HCEC 1CT (cell line): ENCODE results near the gene TULP1.

Source experiments
- DNase-seq: peaks from one replicate; pipeline ENCODE4 v3.0.0-alpha.2; 2017

Gene TULP1

GRCh38 chr6:35481226-35481625 is 31.5 kb downstream of the TULP1 start:
- DNase-seq = no peak

GRCh38 chr6:35480176-35480575 is 32.5 kb downstream of the TULP1 start:
- DNase-seq = no peak

- no peak for DNase-seq
Measured at GRCh38 chr6:35478259-35478658, 34.4 kb downstream of the TULP1 start.

- no peak for DNase-seq
Measured at GRCh38 chr6:35477551-35478179, 35.0 kb downstream of the TULP1 start.

GRCh38 chr6:35477028-35477427 is 35.7 kb downstream of the TULP1 start:
- DNase-seq = no peak

- DNase-seq = no peak
Measured at GRCh38 chr6:35476004-35476403, 36.7 kb downstream of the TULP1 start.

GRCh38 chr6:35475573-35475972 is 37.1 kb downstream of the TULP1 start:
- no peak for DNase-seq

GRCh38 chr6:35474942-35475570 is 37.6 kb downstream of the TULP1 start:
- DNase-seq = no peak

GRCh38 chr6:35474131-35474941 is 38.4 kb downstream of the TULP1 start:
- DNase-seq = no peak

GRCh38 chr6:35473850-35474130 is 38.9 kb downstream of the TULP1 start:
- no peak for DNase-seq

GRCh38 chr6:35473075-35473849 is 39.4 kb downstream of the TULP1 start:
- no peak for DNase-seq

GRCh38 chr6:35471836-35472345 is 40.8 kb downstream of the TULP1 start:
- DNase-seq = no peak

GRCh38 chr6:35470663-35471120 is 42.0 kb downstream of the TULP1 start:
- DNase-seq = no peak

- DNase-seq = no peak
Measured at GRCh38 chr6:35469751-35470662, 42.7 kb downstream of the TULP1 start.

GRCh38 chr6:35468980-35469750 is 43.5 kb downstream of the TULP1 start:
- DNase-seq = no peak

GRCh38 chr6:35468181-35468979 is 44.3 kb downstream of the TULP1 start, which contains the start of gene RPL10A:
TSS of gene RPL10A (plus strand) at chr6:35468401. CDS start at chr6:35468435, 34 bp downstream.
- DNase-seq = peak; percentile 94

GRCh38 chr6:35465646-35466045 is 47.0 kb downstream of the TULP1 start:
- no peak for DNase-seq

GRCh38 chr6:35463292-35463691 is 49.4 kb downstream of the TULP1 start:
- DNase-seq = no peak

GRCh38 chr6:35461270-35461669 is 51.4 kb downstream of the TULP1 start:
- no peak for DNase-seq

- no peak for DNase-seq
Measured at GRCh38 chr6:35457907-35458306, 54.8 kb downstream of the TULP1 start.
